Upper lobe of left lung (tissue), 6 donors: Measurements from ENCODE around the gene RBM15B. TPM values are rescaled to one million over a fixed set of nuclear protein-coding genes. Genes with fewer than 3 reads are reported as not detected.

Source experiments
- ATAC-seq, 2 donors: fragments of 200-7000 bp; cut with Tn5 transposase; one replicate each; pipeline ENCODE4 v1.9.1; 2022; ENCODE audit warnings: mild to moderate bottlenecking in 2 of 2, moderate library complexity in 2 of 2; ENCODE audit not compliant: low FRiP score in 2 of 2
- DNase-seq, 2 donors: peaks; one replicate each; pipeline ENCODE4 v3.0.0-alpha.2; 2019 to 2020
- H3K27ac ChIP-seq, 4 donors: fragments of 200-600 bp; sonication (generic); one replicate each; pipeline ENCODE4 v1.5.1; 2016 to 2019
- H3K27me3 ChIP-seq, 4 donors: fragments of 200-600 bp; sonication (generic); one replicate each; pipeline ENCODE4 v1.5.1; 2017 to 2019
- H3K36me3 ChIP-seq, 4 donors: fragments of 200-600 bp; sonication (generic); one replicate each; pipeline ENCODE4 v1.5.1; 2016 to 2019
- H3K4me1 ChIP-seq, 4 donors: fragments of 200-600 bp; sonication (generic); one replicate each; pipeline ENCODE4 v1.5.1; 2018 to 2019
- H3K4me3 ChIP-seq, 4 donors: fragments of 200-600 bp; sonication (generic); one replicate each; pipeline ENCODE4 v1.5.1; 2017 to 2019; ENCODE audit warnings: mild to moderate bottlenecking in 2 of 4, moderate library complexity in 1 of 4
- H3K9me3 ChIP-seq, 4 donors: fragments of 200-600 bp; sonication (generic); one replicate each; pipeline ENCODE4 v1.5.1; 2018 to 2019
- CTCF ChIP-seq, 6 experiments: fragments of 450-650 bp in 4 of 6; fragments of 200-600 bp in 2 of 6; sonication (generic) in 2 of 6; IDR thresholded peaks; one replicate each; pipeline ENCODE4 v1.5.1; 2016 to 2019; ENCODE audit warnings: antibody characterized with exemption in 6 of 6
- EP300 ChIP-seq, 4 donors: sonication (generic); formaldehyde crosslinking; IDR thresholded peaks; one replicate each; pipeline ENCODE4 v1.5.1; 2017; ENCODE audit warnings: antibody characterized with exemption in 4 of 4, control low read depth in 2 of 4
- POLR2A ChIP-seq, 4 donors: fragments of 450-650 bp; IDR thresholded peaks; one replicate each; pipeline ENCODE4 v1.5.1; 2016 to 2017; ENCODE audit warnings: antibody characterized with exemption in 4 of 4, mild to moderate bottlenecking in 2 of 4
- POLR2AphosphoS5 ChIP-seq, 2 donors: sonication (generic); formaldehyde crosslinking; IDR thresholded peaks; one replicate each; pipeline ENCODE4 v1.5.1; 2017; ENCODE audit warnings: antibody characterized with exemption in 2 of 2
- WGBS, 2 donors: methylation state at CpG; one replicate each; pipeline ENCODE4 v1.1.5; 2017 to 2018; 5-methylcytosine and 5-hydroxymethylcytosine counted together
- total RNA-seq, 6 donors: library from RNA; depleted of rRNA in 4 of 6; stranded (reverse); fragments of >200 nt in 4 of 6; gene quantifications; one replicate each; pipeline versions ENCODE4 v1.1.0 to v1.2.1, GENCODE V29; 2016 to 2021
- donor health status: DM: no; HTN: no; CAD: no; lungs with moderate emphysema.
- donor health status: DM: no; HTN: yes; CAD: no; lungs with severe emphysema.

Gene RBM15B
- total RNA-seq, 6 donors from 2014 or later = 22.0 to 39.8 (median 27.2) TPM

GRCh38 chr3:51395493-51396213 is 4.6 kb downstream of the RBM15B start:
- DNase-seq = no peak
- TF ChIP-seq POLR2AphosphoS5 (IDR thresholded peaks at IDR 0.05) = no peak
- no peak for TF ChIP-seq POLR2A (IDR thresholded peaks at IDR 0.05)
- no peak for TF ChIP-seq CTCF (IDR thresholded peaks at IDR 0.05)
- TF ChIP-seq EP300 (IDR thresholded peaks at IDR 0.05) = no peak
- H3K9me3 ChIP-seq = no peaks in the 10 kb centered on the region
- H3K27me3 ChIP-seq = no peaks in the 10 kb centered on the region
- H3K4me1 ChIP-seq = peaks cover 31 to 54% (median 35%) of the 10 kb centered on the region in 4 donors
- no peak for ATAC-seq
- peak overlapping the region in 1 of 4 donors; percentile 13 for H3K27ac ChIP-seq
- no peak overlapping the region for H3K4me3 ChIP-seq
- H3K36me3 ChIP-seq = peaks cover 6 to 81% (median 60%) of the 10 kb centered on the region in 4 donors
- 82 to 85% methylated on average over 9 to 12 of the region's 12 CpGs for WGBS, 2 donors

- DNase-seq (no peak), ATAC-seq (no peak)
- no peak overlapping the region for H3K4me3 ChIP-seq
- TF ChIP-seq CTCF (IDR thresholded peaks at IDR 0.05) = no peak
- TF ChIP-seq POLR2A (IDR thresholded peaks at IDR 0.05) = no peak
- no peak for TF ChIP-seq POLR2AphosphoS5 (IDR thresholded peaks at IDR 0.05)
- TF ChIP-seq EP300 (IDR thresholded peaks at IDR 0.05) = no peak
- no peaks in the 10 kb centered on the region for H3K27me3 ChIP-seq
- peaks cover 6 to 81% (median 61%) of the 10 kb centered on the region in 4 donors for H3K36me3 ChIP-seq
- peak overlapping the region in 1 of 4 donors; percentile 13 for H3K27ac ChIP-seq
- peaks cover 30 to 51% (median 32%) of the 10 kb centered on the region in 4 donors for H3K4me1 ChIP-seq
- WGBS, 2 donors = 100% methylated on average over 1 of the region's 1 CpG
- no peaks in the 10 kb centered on the region for H3K9me3 ChIP-seq
These were observed 5.3 kb downstream of the RBM15B start for GRCh38 chr3:51396401-51396800.

- ATAC-seq (no peak), DNase-seq (no peak)
- no peak for TF ChIP-seq POLR2AphosphoS5 (IDR thresholded peaks at IDR 0.05)
- no peak for TF ChIP-seq POLR2A (IDR thresholded peaks at IDR 0.05)
- no peak for TF ChIP-seq EP300 (IDR thresholded peaks at IDR 0.05)
- no peak for TF ChIP-seq CTCF (IDR thresholded peaks at IDR 0.05)
- Histone ChIP-seq H3K4me3 (no peak overlapping the region), H3K36me3 (peaks cover 6 to 87% (median 61%) of the 10 kb centered on the region in 4 donors), H3K9me3 (no peaks in the 10 kb centered on the region), H3K4me1 (peaks cover 24 to 44% (median 25%) of the 10 kb centered on the region in 4 donors), H3K27ac (no peak overlapping the region), H3K27me3 (no peaks in the 10 kb centered on the region)
- 77% methylated on average over 5 of the region's 5 CpGs for WGBS, 2 donors
These were observed 6.3 kb downstream of the RBM15B start for GRCh38 chr3:51397392-51397791.

GRCh38 chr3:51398595-51399310 is 7.7 kb downstream of the RBM15B start:
- Histone ChIP-seq H3K9me3 (no peaks in the 10 kb centered on the region), H3K27ac (no peak overlapping the region), H3K4me1 (peaks cover 10 to 31% (median 14%) of the 10 kb centered on the region in 4 donors), H3K27me3 (no peaks in the 10 kb centered on the region), H3K36me3 (peaks cover 11 to 85% (median 54%) of the 10 kb centered on the region in 4 donors), H3K4me3 (no peak overlapping the region)
- ATAC-seq = no peak
- no peak for TF ChIP-seq CTCF (IDR thresholded peaks at IDR 0.05)
- no peak for DNase-seq
- WGBS, 2 donors = 76 to 87% methylated on average over 8 of the region's 8 CpGs
